ENCODE data around the gene SPTB.
A peak's percentile ranks its signal among the peaks of the same experiment; 100 is the strongest.

SPTB gene

GRCh38 chr14:64848239-64848638, 31.5 kb downstream of the SPTB start:
- no peak for DNase-seq

GRCh38 chr14:64846319-64846718, 33.4 kb downstream of the SPTB start:
- no peak for DNase-seq

GRCh38 chr14:64845878-64846277, 33.8 kb downstream of the SPTB start:
- DNase-seq: no peak

GRCh38 chr14:64844969-64845536, 34.7 kb downstream of the SPTB start:
- DNase-seq: no peak

- no peak for DNase-seq
These were observed 35.4 kb downstream of the SPTB start for GRCh38 chr14:64844272-64844671.

- DNase-seq: no peak
These were observed 36.2 kb downstream of the SPTB start for GRCh38 chr14:64843548-64843947.

GRCh38 chr14:64841772-64842750, 37.6 kb downstream of the SPTB start:
- no peak for DNase-seq

- no peak for DNase-seq
These were observed 38.5 kb downstream of the SPTB start for GRCh38 chr14:64841121-64841651.

GRCh38 chr14:64838656-64839055, 41.1 kb downstream of the SPTB start:
- DNase-seq: peak; percentile 28

- DNase-seq: no peak
These were observed 44.3 kb downstream of the SPTB start for GRCh38 chr14:64835431-64835830.

- no peak for DNase-seq
These were observed 44.7 kb downstream of the SPTB start for GRCh38 chr14:64834965-64835364.

GRCh38 chr14:64831419-64831818, 48.3 kb downstream of the SPTB start:
- DNase-seq: no peak

- no peak for DNase-seq
These were observed 48.7 kb downstream of the SPTB start for GRCh38 chr14:64830961-64831360.

GRCh38 chr14:64828071-64828470, 51.6 kb downstream of the SPTB start:
- peak; percentile 52 for DNase-seq

- no peak for DNase-seq
These were observed 52.9 kb downstream of the SPTB start for GRCh38 chr14:64826845-64827244.

- no peak for DNase-seq
These were observed 53.4 kb downstream of the SPTB start for GRCh38 chr14:64826333-64826732.

- DNase-seq: no peak
These were observed 54.2 kb downstream of the SPTB start for GRCh38 chr14:64825509-64825908.

- no peak for DNase-seq
These were observed 54.7 kb downstream of the SPTB start for GRCh38 chr14:64825006-64825405.

- DNase-seq: no peak
These were observed 55.2 kb downstream of the SPTB start for GRCh38 chr14:64824471-64824870.

- peak; percentile 73 for DNase-seq
These were observed 56.3 kb downstream of the SPTB start for GRCh38 chr14:64823305-64823861.

GRCh38 chr14:64821651-64822050, 58.1 kb downstream of the SPTB start:
- no peak for DNase-seq

- DNase-seq: no peak
These were observed 61.6 kb downstream of the SPTB start for GRCh38 chr14:64818151-64818550.

GRCh38 chr14:64817631-64818030, 62.1 kb downstream of the SPTB start:
- DNase-seq: no peak
